Sigmoid colon (tissue), 7 donors: ENCODE measurements around the gene GPAT2. TPM values are rescaled to one million over a fixed set of nuclear protein-coding genes. Genes with fewer than 3 reads are reported as not detected.
A peak's percentile ranks its signal among the peaks of the same experiment; 100 is the strongest.
"Not testable (repeated sequence)": the region's sequence is repeated elsewhere in the genome, so short reads cannot be mapped to it uniquely, and the experiment has no call there.

Source experiments
- DNase-seq: peaks from one replicate; pipeline ENCODE4 v3.0.0-alpha.2; 2019
- H3K27ac ChIP-seq, 4 donors: fragments of 200-600 bp; sonication (generic); one replicate each; pipeline ENCODE4 v1.5.1; 2016 to 2019; ENCODE audit warnings: mild to moderate bottlenecking in 1 of 4
- H3K27me3 ChIP-seq, 3 donors: fragments of 200-600 bp; sonication (generic); one replicate each; pipeline ENCODE4 v1.5.1; 2019; ENCODE audit warnings: mild to moderate bottlenecking in 1 of 3
- H3K36me3 ChIP-seq, 4 donors: fragments of 200-600 bp; sonication (generic); one replicate each; pipeline ENCODE4 v1.5.1; 2016 to 2019
- H3K4me1 ChIP-seq, 4 donors: fragments of 200-600 bp; sonication (generic); one replicate each; pipeline ENCODE4 v1.5.1; 2017 to 2019
- H3K4me3 ChIP-seq, 4 donors: fragments of 200-600 bp; sonication (generic); one replicate each; pipeline ENCODE4 v1.5.1; 2017 to 2019; ENCODE audit warnings: mild to moderate bottlenecking in 2 of 4, moderate library complexity in 1 of 4
- H3K9me3 ChIP-seq, 4 donors: fragments of 200-600 bp in 3 of 4; sonication (generic) in 3 of 4; one replicate each; pipeline versions ENCODE4 v1.5.1 to v1.6.1; 2013 to 2019
- POLR2A ChIP-seq, 2 donors: fragments of 450-650 bp; IDR thresholded peaks; one replicate each; pipeline ENCODE4 v1.6.1; 2016; ENCODE audit warnings: antibody characterized with exemption in 2 of 2, mild to moderate bottlenecking in 2 of 2, moderate library complexity in 2 of 2
- WGBS, 2 donors: extraction: QIAGEN DNeasy Blood & Tissue Kit; methylation state at CpG; one replicate each; pipeline ENCODE4 v1.1.7; 2013; 5-methylcytosine and 5-hydroxymethylcytosine counted together
- intact Hi-C: fragments of 100-400 bp; cut with DNase I; formaldehyde crosslinking; loops from one replicate; pipeline ENCODE4 v1.15.1; 2023
- polyA plus RNA-seq, 3 donors: library from polyadenylated mRNA; stranded (reverse); fragments of 200-250 nt; gene quantifications; one replicate each; pipeline ENCODE4 v1.2.3, GENCODE V29; 2013
- small RNA-seq, 3 donors: library from RNA; depleted of rRNA; stranded (forward); fragments of <200 nt; gene quantifications; one replicate each; pipeline ENCODE3, GENCODE V24; 2016
- total RNA-seq, 4 donors: library from RNA; depleted of rRNA; stranded (reverse); fragments of >200 nt; gene quantifications; one replicate each; pipeline ENCODE4 v1.1.0, GENCODE V29; 2016
- donor health status: healthy with polysubstance abuse.
- donor health status: Bipolar disorder and iron deficiency.
- donor health status: healthy.

GPAT2 gene
- total and polyA plus RNA-seq, 7 donors: 0.23 to 5.1 (median 1.8) TPM

- peak in 1 of 2 donors; percentile 39 for TF ChIP-seq POLR2A (IDR thresholded peaks at IDR 0.05)
- intact Hi-C loops: loop anchor here (2.0 kb wide), 1 partner anchor 125 kb away; the partner anchor contains the start of gene ADRA2B
- peak within 1 kb of the TSS; percentile 53 to 65 (median 62) for H3K4me3 ChIP-seq
- 1% methylated on average over 32 of the region's 56 CpGs for WGBS, 2 donors
- not testable (repeated sequence) for H3K27me3 ChIP-seq, H3K4me1 ChIP-seq, DNase-seq, H3K36me3 ChIP-seq, H3K9me3 ChIP-seq
- H3K27ac ChIP-seq: peak within 1 kb of the TSS; percentile 87 to 91 (median 89)
These were observed 43.2 kb downstream of the GPAT2 start, which contains the start of gene ANKRD36C for GRCh38 chr2:95991351-95992094. Gene ANKRD36C (minus strand): TSS chr2:95991824. CDS start chr2:95991708, 116 bp downstream.

- Histone ChIP-seq H3K27ac (peak overlapping the region in 3 of 4 donors; percentile 37 to 88 (median 86)), H3K4me3 (peak overlapping the region in 3 of 4 donors; percentile 60 to 65 (median 64))
- WGBS, 2 donors: 3 to 5% methylated on average over 6 of the region's 6 CpGs
- H3K36me3 ChIP-seq, H3K9me3 ChIP-seq, DNase-seq, H3K4me1 ChIP-seq, H3K27me3 ChIP-seq, intact Hi-C loops: not testable (repeated sequence)
These were observed 43.8 kb downstream of the GPAT2 start for GRCh38 chr2:95990884-95991283.

Small RNA genes lying within 50 kb of the gene (small RNA-seq; reads per million reads assigned to genes)
- 0 reads per million in 3 donors for gene RN7SL210P

Other genes starting within 250 kb of the GPAT2 start
- 10 to 100 TPM; 28.8 to 56.5 (median 33.6) TPM for gene ANKRD36C, start 43.1 kb downstream of the GPAT2 start, total RNA-seq
- 1 to 10 TPM in 1 of 3 donors, under 1 TPM in 1, not detected in 1; 0.92 to 7.4 TPM for gene ANKRD36C, start 43.1 kb downstream of the GPAT2 start, polyA plus RNA-seq
- 1 to 10 TPM in 2 of 4 donors, under 1 TPM in 2; 0.49 to 1.4 (median 0.83) TPM for gene ADRA2B, start 81.7 kb upstream of the GPAT2 start, total RNA-seq
- under 1 TPM in 2 of 3 donors, not detected in 1; under 0.01 to 0.54 TPM for gene ADRA2B, start 81.7 kb upstream of the GPAT2 start, polyA plus RNA-seq
- not detected for gene ASTL, start 103.6 kb upstream of the GPAT2 start, total RNA-seq
- gene ASTL, start 103.6 kb upstream of the GPAT2 start, polyA plus RNA-seq: under 1 TPM in 1 of 3 donors, not detected in 2; 0.36 TPM
- gene DUSP2, start 110.5 kb upstream of the GPAT2 start, total RNA-seq: 1 to 10 TPM in 3 of 4 donors, not detected in 1; 2.5 to 6.7 (median 3.0) TPM
- gene DUSP2, start 110.5 kb upstream of the GPAT2 start, polyA plus RNA-seq: 10 to 100 TPM in 1 of 3 donors, 1 to 10 TPM in 2; 1.2 to 17.4 (median 1.2) TPM
- 10 to 100 TPM; 50.4 to 88.5 (median 73.1) TPM for gene STARD7, start 173.9 kb upstream of the GPAT2 start, total RNA-seq
- 10 to 100 TPM; 39.6 to 74.6 (median 40.5) TPM for gene STARD7, start 173.9 kb upstream of the GPAT2 start, polyA plus RNA-seq
- 10 to 100 TPM; 24.6 to 30.5 (median 27.9) TPM for gene TMEM127, start 231.1 kb upstream of the GPAT2 start, total RNA-seq
- 10 to 100 TPM; 10.8 to 40.1 (median 12.5) TPM for gene TMEM127, start 231.1 kb upstream of the GPAT2 start, polyA plus RNA-seq
- gene CIAO1, start 231.3 kb upstream of the GPAT2 start, total RNA-seq: 100 to 1,000 TPM in 2 of 4 donors, 10 to 100 TPM in 2; 77.4 to 110 (median 95.2) TPM
- gene CIAO1, start 231.3 kb upstream of the GPAT2 start, polyA plus RNA-seq: 10 to 100 TPM; 45.6 to 55.0 (median 51.1) TPM